ENCODE measurements around the gene ANXA11. TPM values are rescaled to one million over a fixed set of nuclear protein-coding genes. Genes with fewer than 3 reads are reported as not detected.
A peak's percentile ranks its signal among the peaks of the same experiment; 100 is the strongest.
"Not testable (repeated sequence)": the region's sequence is repeated elsewhere in the genome, so short reads cannot be mapped to it uniquely, and the experiment has no call there.

ANXA11 gene
- total and polyA plus RNA-seq, 9 of the 15 experiments (the other 6 are each of a cell fraction or from before 2014, with no cell fraction given) = 43.6 to 212 (median 109) TPM

DNA sequence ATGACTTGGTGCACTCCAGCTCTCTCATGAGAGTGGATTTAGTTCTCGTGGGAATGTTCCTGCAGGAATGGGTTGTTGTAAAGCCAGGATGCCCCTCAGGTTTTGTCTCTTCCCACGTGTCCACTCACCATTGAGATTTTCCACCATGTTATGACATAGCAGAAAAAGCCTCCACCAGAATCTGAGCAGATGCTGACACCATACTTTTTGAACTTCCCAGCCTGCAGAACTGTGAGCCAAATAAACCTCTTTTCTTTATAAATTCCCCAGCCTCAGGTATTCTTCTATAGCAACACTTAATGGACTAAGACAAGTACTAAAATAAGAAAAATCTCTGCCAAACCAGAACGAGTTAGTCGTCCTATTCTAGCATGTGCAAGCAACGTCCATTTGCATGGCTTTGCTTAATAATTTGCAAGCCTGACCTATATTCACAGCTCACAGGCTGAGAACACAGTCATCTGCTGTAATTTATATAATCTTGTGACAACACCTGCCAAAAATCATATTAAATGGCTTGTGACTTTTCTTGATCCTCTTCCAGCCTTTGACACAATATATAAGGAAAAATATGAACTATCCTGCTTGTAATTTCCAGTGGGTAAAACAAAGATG is 9.1 kb upstream of the ANXA11 start:
- not testable (repeated sequence) for H3K9me3 ChIP-seq (replicated peaks; ENCODE audit: control insufficient read depth, insufficient read depth, low read depth, low read length)

DNA sequence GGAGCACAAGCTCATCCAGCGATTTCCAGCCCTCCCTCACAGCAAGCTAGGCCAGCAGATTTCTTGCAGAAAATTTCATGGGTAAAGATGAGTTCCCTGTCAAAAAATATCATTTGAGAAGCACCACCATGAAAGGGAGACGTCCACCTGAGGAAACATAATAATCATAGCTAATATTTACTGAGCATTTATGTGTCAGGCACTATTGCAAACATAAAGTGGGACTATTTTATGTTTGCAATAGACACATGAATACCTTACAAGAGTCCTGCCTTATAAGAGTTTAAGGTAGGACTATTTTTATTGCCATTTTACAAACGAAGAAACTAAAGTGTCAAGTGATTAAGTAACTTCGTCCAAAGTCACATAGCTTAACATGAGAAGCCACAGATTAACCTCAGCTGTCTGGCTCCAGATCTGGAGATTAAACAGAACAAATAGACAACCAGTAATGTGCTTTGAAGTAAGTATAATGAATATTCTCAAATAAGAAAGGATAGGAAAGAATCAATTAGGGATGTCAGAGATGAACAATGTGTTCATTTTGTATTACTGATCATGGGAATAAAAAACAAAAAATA is 7.3 kb upstream of the ANXA11 start:
- intact Hi-C loops (cut with micrococcal nuclease); H3K9ac ChIP-seq (ENCODE audit: insufficient read depth in 1 of 2, low read depth in 2 of 2, low read length in 2 of 2); H3K27ac ChIP-seq (ENCODE audit: extremely low read depth, low read depth, low read length); BruUV-seq (replicated peaks); H3K79me2 ChIP-seq (ENCODE audit: control insufficient read depth, insufficient read depth, low read length); H4K20me1 ChIP-seq (replicated peaks; ENCODE audit: control insufficient read depth, insufficient read depth, low read length); DNase-seq (ENCODE audit: extremely low read depth in 1 of 4, low spot score in 3 of 4); H3K9me1 ChIP-seq (ENCODE audit: control insufficient read depth, insufficient read depth, low read length); H3K9me3 ChIP-seq (replicated peaks; ENCODE audit: control insufficient read depth, insufficient read depth, low read depth, low read length); ATAC-seq; H3K4me2 ChIP-seq (ENCODE audit: insufficient read depth, low read length); H2AFZ ChIP-seq (ENCODE audit: low read depth, low read length); H3K36me3 ChIP-seq (ENCODE audit: control insufficient read depth, insufficient read depth, low read length); H3K27me3 ChIP-seq (ENCODE audit: control insufficient read depth in 2 of 2, insufficient read depth in 2 of 2, low read length in 2 of 2); H3K4me3 ChIP-seq: not testable (repeated sequence)
- POLR2A ChIA-PET = interaction anchor here (0.6 to 1.0 kb wide), 2 partner anchors 17 to 62 kb away, joined by 3 to 4 read pairs; no protein-coding TSS in a partner anchor
- FAIRE-seq = peak; percentile 15
- WGBS (ENCODE audit: insufficient coverage, low coverage, missing lambda C conversion rate) = 12% methylated on average over 4 of the region's 4 CpGs
- H3K4me1 ChIP-seq (replicated peaks in 1 of 2; ENCODE audit: control insufficient read depth in 2 of 2, insufficient read depth in 2 of 2, low read length in 2 of 2) = peaks cover 8 to 10% of the 10 kb centered on the region in 2 experiments; a peak in 4 of 5 replicates
- TF ChIP-seq GATA2 (CRISPR knock-in tag; IDR thresholded peaks at IDR 0.05) = 0 out of 2 replicates have a peak, but pooled peaks have one; percentile 31
- in situ Hi-C loops (cut with MboI) = loop anchor here (5.0 kb wide), 1 partner anchor 60 kb away; no protein-coding TSS in a partner anchor
- CTCF ChIA-PET (ENCODE audit: low intra/inter-chr PET ratio) = interaction anchor here (0.6 to 0.9 kb wide), 2 partner anchors 43 to 856 kb away, joined by 3 to 4 read pairs; no protein-coding TSS in a partner anchor

More for the DNA sequence above, 9.1 kb upstream of the ANXA11 start:
- WGBS (ENCODE audit: insufficient coverage, low coverage, missing lambda C conversion rate) = 24% methylated on average over 5 of the region's 5 CpGs
- FAIRE-seq; H3K4me1 ChIP-seq (replicated peaks in 1 of 2; ENCODE audit: control insufficient read depth in 2 of 2, insufficient read depth in 2 of 2, low read length in 2 of 2); BruUV-seq (replicated peaks); DNase-seq (ENCODE audit: extremely low read depth in 1 of 4, low spot score in 3 of 4); H3K9me1 ChIP-seq (ENCODE audit: control insufficient read depth, insufficient read depth, low read length); H2AFZ ChIP-seq (ENCODE audit: low read depth, low read length); H4K20me1 ChIP-seq (replicated peaks; ENCODE audit: control insufficient read depth, insufficient read depth, low read length); H3K4me3 ChIP-seq; H3K27me3 ChIP-seq (ENCODE audit: control insufficient read depth in 2 of 2, insufficient read depth in 2 of 2, low read length in 2 of 2); H3K9ac ChIP-seq (ENCODE audit: insufficient read depth in 1 of 2, low read depth in 2 of 2, low read length in 2 of 2); H3K79me2 ChIP-seq (ENCODE audit: control insufficient read depth, insufficient read depth, low read length); H3K27ac ChIP-seq (ENCODE audit: extremely low read depth, low read depth, low read length); H3K4me2 ChIP-seq (ENCODE audit: insufficient read depth, low read length); ATAC-seq; POLR2A ChIA-PET; CTCF ChIA-PET (ENCODE audit: low intra/inter-chr PET ratio); H3K36me3 ChIP-seq (ENCODE audit: control insufficient read depth, insufficient read depth, low read length); intact Hi-C loops (cut with micrococcal nuclease): not testable (repeated sequence)
- in situ Hi-C loops (cut with MboI) = loop anchor here (5.0 kb wide), 1 partner anchor 62 kb away; no protein-coding TSS in a partner anchor
- 0 out of 2 replicates have a peak, but pooled peaks have one; percentile 11 for TF ChIP-seq MAFG (tag; conservative IDR thresholded peaks at IDR 0.05)
- peak; percentile 20; the same call in 1 of the 2 replicates for TF ChIP-seq C11orf30 (IDR thresholded peaks at IDR 0.05; ENCODE audit: low read depth)
- TF ChIP-seq ZNF316 (IDR thresholded peaks at IDR 0.05) = peak; percentile 57
- peak; percentile 95 for TF ChIP-seq ZNF766 (CRISPR knock-in tag; conservative IDR thresholded peaks at IDR 0.05)

Measured in K562 (cell line).